GM18505 (cell line): ENCODE data around the gene NEGR1.

ENCODE experiments used
- ATAC-seq: cut with Tn5 transposase; IDR thresholded peaks from one replicate; pipeline ENCODE4 v1.9.1; 2021; ENCODE audit not compliant: unreplicated experiment
- POLR2A ChIP-seq: IDR thresholded peaks from 4 replicates; pipeline ENCODE4 v1.6.1; 2011; ENCODE audit warnings: borderline replicate concordance; ENCODE audit not compliant: insufficient read depth, insufficient read length; ENCODE audit errors: extremely low read depth

The NEGR1 gene

GRCh38 chr1:71743862-71744261, 538.5 kb downstream of the NEGR1 start:
- TF ChIP-seq POLR2A, result no peak
- no peak for ATAC-seq

GRCh38 chr1:71738910-71739309, 543.4 kb downstream of the NEGR1 start:
- ATAC-seq, result no peak
- TF ChIP-seq POLR2A, result no peak

DNA sequence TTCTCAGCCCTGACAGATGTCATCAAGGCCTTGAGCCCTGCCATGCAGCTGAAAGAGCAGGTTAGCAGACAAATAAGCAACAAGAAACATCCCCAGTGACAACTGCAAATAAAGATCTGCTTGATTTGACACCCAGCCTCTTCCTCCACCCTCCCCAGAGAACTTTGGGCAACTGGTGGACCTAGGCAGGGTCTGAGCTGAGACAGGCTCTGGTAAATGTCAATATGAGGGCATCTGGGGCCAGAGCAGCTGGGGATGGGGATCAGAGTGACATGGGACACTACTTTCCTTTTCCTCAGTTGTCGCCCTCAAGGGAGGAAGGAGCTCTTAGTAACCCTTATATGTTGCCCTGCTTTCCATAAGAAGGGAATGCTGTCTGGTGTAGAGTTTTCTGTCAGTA, 544.1 kb downstream of the NEGR1 start:
- no peak for ATAC-seq
- TF ChIP-seq POLR2A, result no peak

- ATAC-seq, result no peak
- TF ChIP-seq POLR2A, result no peak
These were observed 544.6 kb downstream of the NEGR1 start for GRCh38 chr1:71737768-71738167.

- TF ChIP-seq POLR2A, result no peak
- no peak for ATAC-seq
These were observed 549.2 kb downstream of the NEGR1 start for GRCh38 chr1:71733121-71733520.

DNA sequence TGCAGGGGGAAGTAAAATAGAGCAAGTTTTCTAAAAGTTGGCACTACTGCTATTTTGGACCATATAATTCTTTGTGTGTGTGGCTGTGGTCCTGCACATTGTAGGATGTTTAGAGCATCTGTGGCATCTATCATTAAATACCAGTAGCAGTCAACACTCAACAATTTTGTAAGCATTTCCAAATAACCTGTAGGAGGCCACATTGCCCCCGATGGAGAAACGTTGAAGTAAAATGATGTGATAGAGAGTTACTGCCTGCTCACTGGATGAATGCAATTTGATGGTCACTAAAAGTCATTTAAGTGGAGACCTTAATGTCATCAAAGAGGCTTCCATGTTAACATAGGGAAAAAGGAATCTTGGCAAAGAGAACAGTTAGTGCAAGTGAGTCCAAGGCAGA, 560.8 kb downstream of the NEGR1 start:
- ATAC-seq, result no peak
- no peak for TF ChIP-seq POLR2A

- TF ChIP-seq POLR2A, result no peak
- no peak for ATAC-seq
These were observed 563.0 kb downstream of the NEGR1 start for GRCh38 chr1:71719330-71719729.

GRCh38 chr1:71717186-71717585, 565.2 kb downstream of the NEGR1 start:
- TF ChIP-seq POLR2A, result no peak
- no peak for ATAC-seq

DNA sequence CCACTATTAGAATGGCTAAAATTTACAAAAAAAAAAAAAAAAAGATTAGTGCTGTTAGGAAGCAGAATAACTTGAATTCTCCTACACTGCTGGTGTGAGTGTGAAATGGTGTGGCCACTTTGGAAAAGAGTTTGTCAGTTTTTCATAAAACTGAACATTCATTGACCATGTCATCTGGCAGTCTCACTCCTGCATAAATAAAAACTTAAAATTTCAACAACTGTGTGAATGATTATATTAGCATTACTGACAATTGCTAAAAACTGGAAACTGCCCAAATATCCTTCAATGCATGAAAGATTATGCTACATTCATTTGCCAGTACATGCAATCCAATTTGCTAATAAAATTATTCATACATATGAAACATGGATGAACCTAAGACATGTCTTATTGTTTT, 570.9 kb downstream of the NEGR1 start:
- ATAC-seq, result no peak
- TF ChIP-seq POLR2A, result no peak

GRCh38 chr1:71706029-71706671, 576.2 kb downstream of the NEGR1 start:
- no peak for ATAC-seq
- TF ChIP-seq POLR2A, result no peak

DNA sequence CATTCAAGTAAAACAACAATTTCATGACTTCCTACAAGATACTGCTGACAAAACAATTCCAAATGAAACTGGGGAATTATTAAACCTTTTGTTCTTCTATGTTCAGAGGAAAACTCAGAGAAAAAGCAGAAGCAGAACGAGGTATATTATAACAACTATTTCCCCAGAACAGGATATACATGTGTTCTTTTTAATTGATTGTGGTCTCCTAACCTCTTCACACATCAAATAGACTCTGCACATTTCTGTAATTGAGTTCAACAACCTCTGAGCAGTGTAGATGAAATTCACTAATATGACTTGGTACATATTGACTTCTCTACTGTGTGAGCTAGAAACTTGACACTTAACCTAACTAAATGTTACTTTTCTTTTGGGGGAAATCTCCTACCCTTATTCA, 584.2 kb downstream of the NEGR1 start:
- no peak for ATAC-seq
- no peak for TF ChIP-seq POLR2A

GRCh38 chr1:71695821-71696220, 586.5 kb downstream of the NEGR1 start:
- TF ChIP-seq POLR2A, result no peak
- ATAC-seq, result no peak

- no peak for ATAC-seq
- no peak for TF ChIP-seq POLR2A
These were observed 587.3 kb downstream of the NEGR1 start for GRCh38 chr1:71695084-71695483.

- TF ChIP-seq POLR2A, result no peak
- ATAC-seq, result no peak
These were observed 588.8 kb downstream of the NEGR1 start for GRCh38 chr1:71693581-71693980.

- no peak for TF ChIP-seq POLR2A
- ATAC-seq, result no peak
These were observed 592.7 kb downstream of the NEGR1 start for GRCh38 chr1:71689635-71690034.
